GM12878 (cell line): ENCODE results near the gene CRY1.

ENCODE experiments used
- CTCF ChIP-seq, 3 experiments: IDR thresholded peaks in 2 of 3; conservative IDR thresholded peaks in 1 of 3; 2 replicates each; pipeline ENCODE4 v1.5.1; 2011; ENCODE audit warnings: low read depth in 3 of 3, low read length in 3 of 3, mild to moderate bottlenecking in 3 of 3, control low read depth in 2 of 3, moderate library complexity in 2 of 3, inconsistent platforms in 1 of 3, mixed read lengths in 1 of 3; ENCODE audit not compliant: control insufficient read depth in 2 of 3, insufficient read depth in 1 of 3; ENCODE audit errors: extremely low read depth in 1 of 3
- E4F1 ChIP-seq: fragments of 450-650 bp; IDR thresholded peaks from 2 replicates; pipeline ENCODE4 v1.6.1; 2018; ENCODE audit warnings: borderline replicate concordance, mild to moderate bottlenecking; ENCODE audit not compliant: partially characterized antibody
- ELK1 ChIP-seq: IDR thresholded peaks from 2 replicates; pipeline ENCODE4 v1.6.1; 2012; ENCODE audit warnings: low read depth, low read length, improper control_type of control experiment
- EZH2 ChIP-seq: IDR thresholded peaks from 2 replicates; pipeline ENCODE4 v1.6.1; 2012; ENCODE audit warnings: low read depth, mild to moderate bottlenecking, control low read depth, inconsistent platforms, low read length, borderline replicate concordance; ENCODE audit not compliant: control insufficient read depth
- POLR2A ChIP-seq: IDR thresholded peaks from 2 replicates; pipeline ENCODE4 v1.6.1; 2011; ENCODE audit warnings: low read depth, mild to moderate bottlenecking, low read length
- RBBP5 ChIP-seq: fragments of 200-600 bp; sonication (generic); conservative IDR thresholded peaks from 2 replicates; pipeline ENCODE4 v1.6.1; 2016
- ZBTB11 ChIP-seq: fragments of 450-650 bp; formaldehyde crosslinking; IDR thresholded peaks from 2 replicates; pipeline ENCODE4 v1.5.0; 2022; ENCODE audit warnings: mild to moderate bottlenecking, missing genetic modification characterization
- TF ChIP-seq, protein P1 (sequence below): IDR thresholded peaks from 2 replicates; pipeline ENCODE4 v1.6.1; 2012; ENCODE audit warnings: mild to moderate bottlenecking, low read depth, low read length

GRCh38 chr12:107042801-107043200 is 50.5 kb downstream of the CRY1 start:
- TF ChIP-seq POLR2A, result no peak
- no peak for TF ChIP-seq E4F1
- TF ChIP-seq, protein P1, sequence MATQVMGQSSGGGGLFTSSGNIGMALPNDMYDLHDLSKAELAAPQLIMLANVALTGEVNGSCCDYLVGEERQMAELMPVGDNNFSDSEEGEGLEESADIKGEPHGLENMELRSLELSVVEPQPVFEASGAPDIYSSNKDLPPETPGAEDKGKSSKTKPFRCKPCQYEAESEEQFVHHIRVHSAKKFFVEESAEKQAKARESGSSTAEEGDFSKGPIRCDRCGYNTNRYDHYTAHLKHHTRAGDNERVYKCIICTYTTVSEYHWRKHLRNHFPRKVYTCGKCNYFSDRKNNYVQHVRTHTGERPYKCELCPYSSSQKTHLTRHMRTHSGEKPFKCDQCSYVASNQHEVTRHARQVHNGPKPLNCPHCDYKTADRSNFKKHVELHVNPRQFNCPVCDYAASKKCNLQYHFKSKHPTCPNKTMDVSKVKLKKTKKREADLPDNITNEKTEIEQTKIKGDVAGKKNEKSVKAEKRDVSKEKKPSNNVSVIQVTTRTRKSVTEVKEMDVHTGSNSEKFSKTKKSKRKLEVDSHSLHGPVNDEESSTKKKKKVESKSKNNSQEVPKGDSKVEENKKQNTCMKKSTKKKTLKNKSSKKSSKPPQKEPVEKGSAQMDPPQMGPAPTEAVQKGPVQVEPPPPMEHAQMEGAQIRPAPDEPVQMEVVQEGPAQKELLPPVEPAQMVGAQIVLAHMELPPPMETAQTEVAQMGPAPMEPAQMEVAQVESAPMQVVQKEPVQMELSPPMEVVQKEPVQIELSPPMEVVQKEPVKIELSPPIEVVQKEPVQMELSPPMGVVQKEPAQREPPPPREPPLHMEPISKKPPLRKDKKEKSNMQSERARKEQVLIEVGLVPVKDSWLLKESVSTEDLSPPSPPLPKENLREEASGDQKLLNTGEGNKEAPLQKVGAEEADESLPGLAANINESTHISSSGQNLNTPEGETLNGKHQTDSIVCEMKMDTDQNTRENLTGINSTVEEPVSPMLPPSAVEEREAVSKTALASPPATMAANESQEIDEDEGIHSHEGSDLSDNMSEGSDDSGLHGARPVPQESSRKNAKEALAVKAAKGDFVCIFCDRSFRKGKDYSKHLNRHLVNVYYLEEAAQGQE, result no peak
- no peak for TF ChIP-seq ELK1
- no peak for TF ChIP-seq CTCF (IDR thresholded peaks at IDR 0.05 in 2 of 3, conservative IDR thresholded peaks at IDR 0.05 in 1 of 3; ENCODE audit: control insufficient read depth in 2 of 3, extremely low read depth in 1 of 3, insufficient read depth in 1 of 3, low read depth in 3 of 3, low read length in 3 of 3)
- no peak for TF ChIP-seq ZBTB11 (CRISPR knock-in tag)
- no peak for TF ChIP-seq EZH2
- TF ChIP-seq RBBP5, result no peak
